SK-N-SH (cell line): ENCODE data around the gene MAP2K5. TPM values are rescaled to one million over a fixed set of nuclear protein-coding genes. Genes with fewer than 3 reads are reported as not detected.

Experiments
- CTCF ChIA-PET: fragments of 300-600, 350-600 bp; formaldehyde crosslinking; extraction: SDS; loops from one replicate; lab custom pipeline; 2021; lab: Yijun Ruan, JAX
- POLR2A ChIA-PET: fragments of 350-600 bp; sonication (Branson Sonifier 250); formaldehyde crosslinking; extraction: SDS; loops from one replicate; lab custom pipeline; 2020; ENCODE audit warnings: antibody characterized with exemption, inconsistent platforms; lab: Yijun Ruan, JAX
- DNase-seq: peaks from one replicate; pipeline ENCODE4 v3.0.0; 2012
- H2AFZ ChIP-seq: fragments of 200-600 bp; sonication (generic); 2 replicates; pipeline ENCODE4 v1.8.1; 2016; ENCODE audit warnings: antibody characterized with exemption, mild to moderate bottlenecking, low read depth
- H3F3A ChIP-seq: fragments of 200-600 bp; sonication (generic); replicated peaks from 2 replicates; pipeline ENCODE3; 2016; ENCODE audit warnings: antibody characterized with exemption, mild to moderate bottlenecking; ENCODE audit not compliant: insufficient read depth
- H3K27ac ChIP-seq, 2 experiments: fragments of 200-500 bp in 1 of 2; fragments of 200-600 bp in 1 of 2; sonication (Bioruptor generic) in 1 of 2; sonication (generic), shearing (Covaris generic) in 1 of 2; 2 replicates each; pipeline versions ENCODE4 v1.5.1 to v1.6.1; 2014 to 2016; ENCODE audit warnings: low read depth in 2 of 2, inconsistent platforms in 1 of 2, low read length in 1 of 2, mild to moderate bottlenecking in 1 of 2, mixed read lengths in 1 of 2
- H3K27me3 ChIP-seq: fragments of 200-600 bp; sonication (generic), shearing (Covaris generic); 2 replicates; pipeline ENCODE4 v1.6.1; 2016; ENCODE audit warnings: mixed run types; ENCODE audit not compliant: insufficient read depth
- H3K36me3 ChIP-seq, 2 experiments: fragments of 200-500 bp in 1 of 2; fragments of 200-600 bp in 1 of 2; sonication (Bioruptor generic) in 1 of 2; sonication (generic) in 1 of 2; replicated peaks in 1 of 2; 2 replicates each; pipeline versions ENCODE3 to v1.5.1; 2014 to 2016; ENCODE audit warnings: low read length in 1 of 2, mild to moderate bottlenecking in 1 of 2; ENCODE audit not compliant: insufficient read depth in 2 of 2, control insufficient read depth in 1 of 2
- H3K4me1 ChIP-seq, 2 experiments: fragments of 200-500 bp in 1 of 2; fragments of 200-600 bp in 1 of 2; sonication (Bioruptor generic) in 1 of 2; sonication (generic), shearing (Covaris generic) in 1 of 2; 2 replicates each; pipeline versions ENCODE4 v1.5.1 to v1.6.1; 2014 to 2016; ENCODE audit warnings: low read depth in 1 of 2, low read length in 1 of 2, mixed run types in 1 of 2; ENCODE audit not compliant: insufficient read depth in 2 of 2, control insufficient read depth in 1 of 2
- H3K4me2 ChIP-seq: fragments of 200-600 bp; sonication (generic), shearing (Covaris generic); 2 replicates; pipeline ENCODE4 v1.6.1; 2017; ENCODE audit warnings: mixed run types
- H3K4me3 ChIP-seq, 2 experiments: fragments of 200-500 bp in 1 of 2; fragments of 200-600 bp in 1 of 2; sonication (Bioruptor generic) in 1 of 2; sonication (generic), shearing (Covaris generic) in 1 of 2; 2 replicates each; pipeline versions ENCODE4 v1.5.1 to v1.8.1; 2014 to 2016; ENCODE audit warnings: low read depth in 2 of 2, inconsistent platforms in 1 of 2, low read length in 1 of 2, mild to moderate bottlenecking in 1 of 2, mixed read lengths in 1 of 2, moderate library complexity in 1 of 2
- H3K79me2 ChIP-seq: fragments of 200-600 bp; sonication (generic); 2 replicates; pipeline ENCODE4 v1.8.1; 2017; ENCODE audit warnings: mild to moderate bottlenecking; ENCODE audit not compliant: insufficient read depth
- H3K9ac ChIP-seq: fragments of 200-600 bp; sonication (generic); 2 replicates; pipeline ENCODE4 v1.6.1; 2017; ENCODE audit warnings: mixed run types
- H3K9me2 ChIP-seq: fragments of 200-600 bp; sonication (generic); 2 replicates; pipeline ENCODE4 v1.6.1; 2017; ENCODE audit warnings: mixed run types
- H3K9me3 ChIP-seq: fragments of 200-600 bp; sonication (generic); 2 replicates; pipeline ENCODE4 v1.6.1; 2017; ENCODE audit warnings: mixed run types, mild to moderate bottlenecking, moderate library complexity
- H4K20me1 ChIP-seq: fragments of 200-600 bp; sonication (generic); 2 replicates; pipeline ENCODE4 v1.6.1; 2017; ENCODE audit warnings: mild to moderate bottlenecking, mixed run types; ENCODE audit not compliant: insufficient read depth
- CHD2 ChIP-seq: fragments of 150-350 bp; IDR thresholded peaks from 2 replicates; pipeline ENCODE4 v1.6.1; 2018; ENCODE audit warnings: low read length; ENCODE audit not compliant: partially characterized antibody
- ELF1 ChIP-seq: IDR thresholded peaks from 2 replicates; pipeline ENCODE4 v1.4.0; 2012
- EP300 ChIP-seq, 2 experiments: IDR thresholded peaks; 2 replicates each; pipeline versions ENCODE4 v1.4.0 to v1.6.1; 2012; ENCODE audit warnings: borderline replicate concordance in 1 of 2, low read depth in 1 of 2, low read length in 1 of 2
- FOXM1 ChIP-seq: IDR thresholded peaks from 2 replicates; pipeline ENCODE4 v1.4.0; 2012; ENCODE audit warnings: low read depth, mild to moderate bottlenecking
- MEF2A ChIP-seq: IDR thresholded peaks from 2 replicates; pipeline ENCODE4 v1.4.0; 2012; ENCODE audit warnings: low read depth, borderline replicate concordance
- MXI1 ChIP-seq: IDR thresholded peaks from 2 replicates; pipeline ENCODE4 v1.6.1; 2012; ENCODE audit warnings: mild to moderate bottlenecking, low read depth, low read length, improper control_type of control experiment
- NRF1 ChIP-seq: IDR thresholded peaks from 2 replicates; pipeline ENCODE4 v1.6.1; 2012; ENCODE audit warnings: low read depth, mild to moderate bottlenecking, low read length
- RCOR1 ChIP-seq: fragments of 150-350 bp; IDR thresholded peaks from 2 replicates; pipeline ENCODE4 v1.6.1; 2017; ENCODE audit warnings: antibody characterized with exemption, low read length
- REST ChIP-seq: IDR thresholded peaks from 2 replicates; pipeline ENCODE4 v1.6.1; 2012; ENCODE audit warnings: mild to moderate bottlenecking, low read depth, low read length, moderate library complexity
- RFX5 ChIP-seq: IDR thresholded peaks from 2 replicates; pipeline ENCODE4 v1.6.1; 2012; ENCODE audit warnings: mild to moderate bottlenecking, improper control_type of control experiment, low read length
- RXRA ChIP-seq: IDR thresholded peaks from 2 replicates; pipeline ENCODE4 v1.4.0; 2012; ENCODE audit warnings: low read depth, mild to moderate bottlenecking, borderline replicate concordance
- TEAD4 ChIP-seq: IDR thresholded peaks from 2 replicates; pipeline ENCODE4 v1.4.0; 2012; ENCODE audit warnings: mild to moderate bottlenecking, borderline replicate concordance; ENCODE audit not compliant: insufficient read depth
- USF1 ChIP-seq: IDR thresholded peaks from 2 replicates; pipeline ENCODE4 v1.4.0; 2012; ENCODE audit warnings: low read depth, borderline replicate concordance
- YY1 ChIP-seq: IDR thresholded peaks from 2 replicates; pipeline ENCODE4 v1.4.0; 2012; ENCODE audit warnings: low read depth, mild to moderate bottlenecking
- WGBS: methylation state at CpG from one replicate; pipeline ENCODE4 v1.1.6; 2017; ENCODE audit warnings: low lambda C conversion rate; 5-methylcytosine and 5-hydroxymethylcytosine counted together
- polyA plus RNA-seq, 3 experiments: library from polyadenylated mRNA; depleted of rRNA; stranded (reverse); fragments of >200 nt; gene quantifications; 2 replicates each; pipeline ENCODE4 v1.2.3, GENCODE V29; 2012
- TF ChIP-seq, protein P1 (sequence below): IDR thresholded peaks from 2 replicates; pipeline ENCODE4 v1.4.0; 2012; ENCODE audit warnings: low read depth, borderline replicate concordance

Gene MAP2K5
- polyA plus RNA-seq, 1 of the 3 experiments (the other 2 are of a cell fraction), result 6.2 TPM

DNA sequence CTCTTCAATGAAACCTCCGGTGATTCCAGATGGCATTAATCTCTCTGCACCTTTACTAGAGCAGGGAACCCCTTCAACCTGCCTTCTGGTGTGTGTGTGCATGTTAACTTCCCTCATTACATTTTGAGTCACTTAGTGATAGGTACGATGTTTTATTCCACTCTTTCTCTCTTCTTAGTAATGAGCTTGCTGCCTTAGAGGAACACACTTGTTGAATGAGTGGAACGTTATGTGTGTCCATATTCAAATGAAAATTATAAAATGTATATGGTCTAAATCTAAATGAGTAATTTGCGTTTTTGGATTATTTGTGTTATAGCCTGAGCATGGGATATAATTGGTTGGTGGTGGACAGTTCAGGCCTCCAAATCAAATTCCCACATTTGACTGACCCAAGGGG is 12.1 kb downstream of the MAP2K5 start:
- no peaks in the 10 kb centered on the region for H4K20me1 ChIP-seq
- TF ChIP-seq RCOR1, result no peak
- DNase-seq, result no peak
- H3K36me3 ChIP-seq, result peaks cover 30 to 51% of the 10 kb centered on the region in 2 experiments
- ChIA-PET POLR2A (no interaction called here), CTCF (no interaction called here)
- no peak overlapping the region for H3K27ac ChIP-seq
- WGBS, result 94% methylated on average over 4 of the region's 4 CpGs
- peaks cover 7% of the 10 kb centered on the region; the same call in 1 of the 2 replicates for H3K9me3 ChIP-seq
- no peak overlapping the region for H3K4me3 ChIP-seq
- peaks cover 7 to 14% of the 10 kb centered on the region in 2 experiments; a peak in 3 of 4 replicates for H3K4me1 ChIP-seq
- peaks cover 6% of the 10 kb centered on the region for H3F3A ChIP-seq
- no peak overlapping the region for H2AFZ ChIP-seq
- no peaks in the 10 kb centered on the region for H3K27me3 ChIP-seq
- H3K9me2 ChIP-seq, result no peaks in the 10 kb centered on the region
- H3K9ac ChIP-seq, result no peak overlapping the region
- H3K4me2 ChIP-seq, result no peak overlapping the region
- H3K79me2 ChIP-seq, result no peaks in the 10 kb centered on the region

GRCh38 chr15:67556976-67557570 is 14.6 kb downstream of the MAP2K5 start:
- Histone ChIP-seq H3K27me3 (no peaks in the 10 kb centered on the region), H3K9me3 (peaks cover 7% of the 10 kb centered on the region; the same call in 1 of the 2 replicates), H3K4me3 (no peak overlapping the region), H2AFZ (no peak overlapping the region), H3K9me2 (no peaks in the 10 kb centered on the region), H3K79me2 (no peaks in the 10 kb centered on the region; the same call in 1 of the 2 replicates), H3K4me2 (no peak overlapping the region), H3K27ac (no peak overlapping the region), H3K4me1 (peaks cover 3 to 13% of the 10 kb centered on the region in 2 experiments; a peak in 3 of 4 replicates), H3K9ac (no peak overlapping the region), H3K36me3 (peaks cover 34 to 45% of the 10 kb centered on the region in 2 experiments), H4K20me1 (no peaks in the 10 kb centered on the region), H3F3A (peaks cover 6% of the 10 kb centered on the region)
- TF ChIP-seq TEAD4 (no peak), YY1 (no peak), USF1 (no peak), ELF1 (no peak), NRF1 (no peak)
- DNase-seq, result no peak
- 77% methylated on average over 3 of the region's 3 CpGs for WGBS
- POLR2A ChIA-PET, result no interaction called here
- CTCF ChIA-PET, result interaction anchor here (2.1 kb wide), 1 partner anchor 100 kb away, joined by 6 read pairs; no protein-coding TSS in a partner anchor

- Histone ChIP-seq H3K79me2 (no peaks in the 10 kb centered on the region; the same call in 1 of the 2 replicates), H2AFZ (no peak overlapping the region), H3K4me3 (no peak overlapping the region), H3K36me3 (peaks cover 37 to 46% of the 10 kb centered on the region in 2 experiments), H3K9me2 (no peaks in the 10 kb centered on the region), H3K27ac (peak overlapping the region in 1 of 2 experiments; percentile 89; a peak in 2 of 4 replicates), H3K27me3 (no peaks in the 10 kb centered on the region), H3K4me2 (no peak overlapping the region), H3K4me1 (peaks cover 3 to 13% of the 10 kb centered on the region in 2 experiments; a peak in 3 of 4 replicates), H3K9me3 (peaks cover 7% of the 10 kb centered on the region; the same call in 1 of the 2 replicates), H3K9ac (no peak overlapping the region), H4K20me1 (no peaks in the 10 kb centered on the region), H3F3A (peaks cover 6% of the 10 kb centered on the region)
- CTCF ChIA-PET, result interaction anchor here (0.6 to 2.1 kb wide), 4 partner anchors 9 to 102 kb away, joined by 3 to 6 read pairs (median 4); no protein-coding TSS in a partner anchor
- POLR2A ChIA-PET, result no interaction called here
- 90% methylated on average over 4 of the region's 4 CpGs for WGBS
- no peak for DNase-seq
- TF ChIP-seq EP300 (IDR thresholded peaks at IDR 0.05; ENCODE audit: borderline replicate concordance in 1 of 2, low read depth in 1 of 2, low read length in 1 of 2) (no peak), FOXM1 (no peak), RXRA (no peak), REST (no peak), ELF1 (no peak), MEF2A (no peak), CHD2 (no peak), MXI1 (no peak), RCOR1 (no peak), RFX5 (no peak), NRF1 (no peak)
- TF ChIP-seq, protein P1, sequence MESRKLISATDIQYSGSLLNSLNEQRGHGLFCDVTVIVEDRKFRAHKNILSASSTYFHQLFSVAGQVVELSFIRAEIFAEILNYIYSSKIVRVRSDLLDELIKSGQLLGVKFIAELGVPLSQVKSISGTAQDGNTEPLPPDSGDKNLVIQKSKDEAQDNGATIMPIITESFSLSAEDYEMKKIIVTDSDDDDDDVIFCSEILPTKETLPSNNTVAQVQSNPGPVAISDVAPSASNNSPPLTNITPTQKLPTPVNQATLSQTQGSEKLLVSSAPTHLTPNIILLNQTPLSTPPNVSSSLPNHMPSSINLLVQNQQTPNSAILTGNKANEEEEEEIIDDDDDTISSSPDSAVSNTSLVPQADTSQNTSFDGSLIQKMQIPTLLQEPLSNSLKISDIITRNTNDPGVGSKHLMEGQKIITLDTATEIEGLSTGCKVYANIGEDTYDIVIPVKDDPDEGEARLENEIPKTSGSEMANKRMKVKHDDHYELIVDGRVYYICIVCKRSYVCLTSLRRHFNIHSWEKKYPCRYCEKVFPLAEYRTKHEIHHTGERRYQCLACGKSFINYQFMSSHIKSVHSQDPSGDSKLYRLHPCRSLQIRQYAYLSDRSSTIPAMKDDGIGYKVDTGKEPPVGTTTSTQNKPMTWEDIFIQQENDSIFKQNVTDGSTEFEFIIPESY, result no peak
These were observed 16.0 kb downstream of the MAP2K5 start for GRCh38 chr15:67558502-67558901.
